22Rv1 (cell line): ENCODE measurements around the gene RNF213.

Experiments used
- H3K27ac ChIP-seq: fragments of 450-650 bp; 2 replicates; pipeline ENCODE4 v1.5.1; 2017
- CTCF ChIP-seq: fragments of 450-650 bp; IDR thresholded peaks from 2 replicates; pipeline ENCODE4 v1.5.1; 2017; ENCODE audit warnings: mild to moderate bottlenecking
- ZFX ChIP-seq: fragments of 450-650 bp; IDR thresholded peaks from 2 replicates; pipeline ENCODE4 v1.6.1; 2017; ENCODE audit warnings: antibody characterized with exemption, borderline replicate concordance

The RNF213 gene

GRCh38 chr17:80428363-80428762 lies 167.7 kb downstream of the RNF213 start:
- H3K27ac ChIP-seq = no peak overlapping the region
- TF ChIP-seq CTCF = no peak
- no peak for TF ChIP-seq ZFX

- H3K27ac ChIP-seq = no peak overlapping the region
- TF ChIP-seq ZFX = no peak
Observed at GRCh38 chr17:80428796-80429195, 168.1 kb downstream of the RNF213 start.

- no peak overlapping the region for H3K27ac ChIP-seq
- TF ChIP-seq CTCF (no peak), ZFX (no peak)
Observed at GRCh38 chr17:80429356-80430275, 169.0 kb downstream of the RNF213 start.

GRCh38 chr17:80430446-80431245 lies 170.0 kb downstream of the RNF213 start:
- no peak for TF ChIP-seq ZFX
- TF ChIP-seq CTCF = no peak
- no peak overlapping the region for H3K27ac ChIP-seq

- no peak overlapping the region for H3K27ac ChIP-seq
- TF ChIP-seq ZFX (no peak), CTCF (no peak)
Observed at GRCh38 chr17:80431246-80432195, 170.9 kb downstream of the RNF213 start.

GRCh38 chr17:80432350-80432955 lies 171.8 kb downstream of the RNF213 start:
- no peak overlapping the region for H3K27ac ChIP-seq
- TF ChIP-seq ZFX (no peak), CTCF (no peak)
